Activated T-cell treated with anti-CD3 and anti-CD28 coated beads for 24 hours (primary cell): ENCODE measurements around the gene LRRC61.

Source experiments
- DNase-seq: peaks from one replicate; pipeline ENCODE4 v3.0.0-alpha.2; 2020; ENCODE audit warnings: low read depth

Gene LRRC61

GRCh38 chr7:150371131-150371995 lies 48.2 kb downstream of the LRRC61 start:
- no peak for DNase-seq

- DNase-seq: no peak
Observed at GRCh38 chr7:150371996-150372270, 48.8 kb downstream of the LRRC61 start.

GRCh38 chr7:150372271-150373048 lies 49.3 kb downstream of the LRRC61 start:
- no peak for DNase-seq

GRCh38 chr7:150373049-150373801 lies 50.1 kb downstream of the LRRC61 start:
- no peak for DNase-seq

GRCh38 chr7:150374026-150374425 lies 50.9 kb downstream of the LRRC61 start:
- no peak for DNase-seq

- DNase-seq: no peak
Observed at GRCh38 chr7:150374472-150374871, 51.3 kb downstream of the LRRC61 start.

GRCh38 chr7:150375662-150376521 lies 52.7 kb downstream of the LRRC61 start:
- DNase-seq: peak; percentile 36

- no peak for DNase-seq
Observed at GRCh38 chr7:150376560-150376959, 53.4 kb downstream of the LRRC61 start.

GRCh38 chr7:150377196-150377595 lies 54.0 kb downstream of the LRRC61 start:
- DNase-seq: no peak

- no peak for DNase-seq
Observed at GRCh38 chr7:150377635-150378034, 54.5 kb downstream of the LRRC61 start.

GRCh38 chr7:150378115-150378852 lies 55.1 kb downstream of the LRRC61 start:
- no peak for DNase-seq

- peak; percentile 87 for DNase-seq
Observed at GRCh38 chr7:150378853-150379440, 55.8 kb downstream of the LRRC61 start, which contains the start of gene ZNF775. Gene ZNF775 (plus strand): TSS chr7:150379330. CDS start chr7:150388471, 9,141 bp downstream.

GRCh38 chr7:150379441-150380379 lies 56.6 kb downstream of the LRRC61 start:
- no peak for DNase-seq

GRCh38 chr7:150380463-150380862 lies 57.3 kb downstream of the LRRC61 start:
- DNase-seq: no peak

- no peak for DNase-seq
Observed at GRCh38 chr7:150381096-150381495, 57.9 kb downstream of the LRRC61 start.

- no peak for DNase-seq
Observed at GRCh38 chr7:150381785-150382122, 58.6 kb downstream of the LRRC61 start.

- DNase-seq: no peak
Observed at GRCh38 chr7:150382123-150382843, 59.1 kb downstream of the LRRC61 start.

GRCh38 chr7:150382844-150383225 lies 59.7 kb downstream of the LRRC61 start:
- DNase-seq: no peak
